Nucleus accumbens (tissue), 56 donors: ENCODE data around the gene POLR1A.
"Not testable (repeated sequence)": the region's sequence is repeated elsewhere in the genome, so short reads cannot be mapped to it uniquely, and the experiment has no call there.

ENCODE experiments used
- DNase-seq, 56 donors: peaks; one replicate each; lab custom pipeline; 2025; lab: John Stamatoyannopoulos, UW

POLR1A gene

GRCh38 chr2:86002375-86002774 lies 103.3 kb downstream of the POLR1A start:
- DNase-seq: no peak

- no peak for DNase-seq
These were observed 104.4 kb downstream of the POLR1A start for GRCh38 chr2:86001326-86001725.

- DNase-seq: no peak
These were observed 104.8 kb downstream of the POLR1A start for GRCh38 chr2:86000938-86001312.

GRCh38 chr2:86000131-86000937 lies 105.4 kb downstream of the POLR1A start:
- no peak for DNase-seq

GRCh38 chr2:85999061-85999831 lies 106.4 kb downstream of the POLR1A start:
- no peak for DNase-seq

- no peak for DNase-seq
These were observed 107.4 kb downstream of the POLR1A start for GRCh38 chr2:85998071-85998991.

- peak in 38 of 56 donors; percentile 17 to 82 (median 42) for DNase-seq
These were observed 108.4 kb downstream of the POLR1A start for GRCh38 chr2:85997017-85997970.

- DNase-seq: peak in 23 of 56 donors; percentile 19 to 65 (median 36)
These were observed 109.1 kb downstream of the POLR1A start for GRCh38 chr2:85996591-85996990.

GRCh38 chr2:85995648-85996529 lies 109.8 kb downstream of the POLR1A start:
- no peak for DNase-seq

GRCh38 chr2:85994897-85995647 lies 110.6 kb downstream of the POLR1A start:
- no peak for DNase-seq

- no peak for DNase-seq
These were observed 111.3 kb downstream of the POLR1A start for GRCh38 chr2:85994421-85994777.

GRCh38 chr2:85992611-85993010 lies 113.1 kb downstream of the POLR1A start:
- no peak for DNase-seq

GRCh38 chr2:85992053-85992452 lies 113.6 kb downstream of the POLR1A start:
- DNase-seq: not testable (repeated sequence)

GRCh38 chr2:85990084-85990483 lies 115.6 kb downstream of the POLR1A start:
- no peak for DNase-seq

GRCh38 chr2:85989288-85989865 lies 116.3 kb downstream of the POLR1A start:
- DNase-seq: no peak

- DNase-seq: no peak
These were observed 116.8 kb downstream of the POLR1A start for GRCh38 chr2:85988914-85989270.

GRCh38 chr2:85988175-85988913 lies 117.3 kb downstream of the POLR1A start:
- DNase-seq: no peak
